ENCODE results near the gene FLT4.
"Not testable (repeated sequence)": the region's sequence is repeated elsewhere in the genome, so short reads cannot be mapped to it uniquely, and the experiment has no call there.

Gene FLT4

GRCh38 chr5:180649297-180650039 lies at the start of gene FLT4:
Gene FLT4 (minus strand): TSS chr5:180649600. CDS start chr5:180649545, 55 bp downstream.
- DNase-seq: no peak

GRCh38 chr5:180699042-180699441 lies 49.6 kb upstream of the FLT4 start:
- no peak for DNase-seq

- DNase-seq: no peak
These were observed 46.7 kb upstream of the FLT4 start for GRCh38 chr5:180696116-180696515.

DNA sequence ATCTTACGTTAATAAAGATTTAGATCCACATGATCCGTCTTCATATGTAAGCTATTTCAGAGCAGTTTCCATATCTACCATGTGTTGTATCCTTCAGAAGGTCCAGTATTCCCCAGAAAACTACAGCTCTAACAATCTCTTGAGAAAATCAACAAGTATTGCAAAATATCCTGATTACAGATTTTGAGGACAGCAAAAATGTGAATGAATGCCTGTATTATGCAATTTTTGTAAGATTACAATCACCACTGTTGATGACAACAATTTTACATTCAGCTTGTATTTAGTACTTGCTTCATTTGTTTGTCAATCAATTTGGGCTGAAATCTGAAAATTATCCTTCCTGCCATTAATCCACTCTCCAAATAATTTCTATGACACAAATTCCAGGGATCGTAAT lies 43.0 kb upstream of the FLT4 start:
- no peak for DNase-seq

GRCh38 chr5:180691046-180691445 lies 41.6 kb upstream of the FLT4 start:
- no peak for DNase-seq

DNA sequence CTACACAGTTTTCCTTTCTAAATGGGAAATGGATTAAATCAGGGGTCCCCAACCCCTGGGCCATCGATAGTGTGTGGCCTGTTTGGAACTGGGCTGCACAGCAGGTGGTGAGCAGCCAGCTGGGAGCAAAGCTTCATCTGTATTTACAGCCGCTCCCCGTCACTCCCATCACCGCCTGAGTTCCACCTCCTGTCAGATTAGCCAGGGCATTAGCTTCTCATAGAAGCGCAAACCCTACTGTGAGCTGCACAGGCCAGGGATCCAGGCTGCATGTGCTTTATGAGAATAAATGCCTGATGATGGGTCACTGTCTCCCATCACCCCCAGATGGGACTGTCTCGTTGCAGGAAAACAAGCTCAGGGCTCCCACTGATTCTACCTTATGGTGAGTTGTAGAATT lies 41.2 kb upstream of the FLT4 start:
- no peak for DNase-seq

DNA sequence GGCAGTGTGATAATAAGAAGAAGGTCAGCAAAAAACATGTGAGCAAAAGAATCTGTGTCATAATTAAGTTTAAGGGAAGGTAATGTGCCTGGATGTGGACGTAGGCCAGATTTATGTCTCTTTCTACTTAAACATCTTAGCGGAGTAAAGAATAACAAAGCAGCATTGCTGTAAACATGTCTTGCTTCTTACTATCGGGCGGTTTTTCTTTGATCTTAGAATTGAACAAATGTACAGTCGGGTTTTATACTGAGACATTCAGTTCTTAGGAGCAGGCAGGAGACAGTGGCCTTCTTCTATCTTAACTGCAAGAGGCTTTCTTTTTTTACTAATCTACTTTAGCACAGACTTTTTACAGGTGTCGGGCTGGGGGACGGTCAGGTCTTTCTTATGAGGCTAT lies 40.4 kb upstream of the FLT4 start:
- no peak for DNase-seq

GRCh38 chr5:180689071-180689694 lies 39.8 kb upstream of the FLT4 start:
- DNase-seq: no peak

- no peak for DNase-seq
These were observed 39.1 kb upstream of the FLT4 start for GRCh38 chr5:180688330-180689070.

DNA sequence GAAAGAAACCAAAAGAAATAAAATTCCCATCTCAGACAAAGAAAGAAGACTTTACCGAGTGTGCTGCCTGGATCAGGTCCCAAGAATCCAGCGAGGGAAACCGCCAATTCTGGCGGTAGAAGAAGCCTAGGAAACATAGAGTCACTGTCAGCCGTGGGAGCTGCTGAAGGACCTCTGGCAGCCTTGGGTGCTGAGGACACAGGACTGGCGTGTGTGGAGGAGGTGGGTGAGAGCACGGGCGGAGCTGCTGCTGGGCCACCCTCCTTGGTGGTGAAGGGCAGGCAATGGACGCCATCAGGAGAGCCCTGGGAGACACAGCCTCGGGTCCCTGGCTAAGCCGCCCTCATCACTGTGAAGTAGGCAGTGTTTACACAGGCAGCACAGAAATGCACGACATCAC lies 37.4 kb upstream of the FLT4 start:
- not testable (repeated sequence) for DNase-seq

DNA sequence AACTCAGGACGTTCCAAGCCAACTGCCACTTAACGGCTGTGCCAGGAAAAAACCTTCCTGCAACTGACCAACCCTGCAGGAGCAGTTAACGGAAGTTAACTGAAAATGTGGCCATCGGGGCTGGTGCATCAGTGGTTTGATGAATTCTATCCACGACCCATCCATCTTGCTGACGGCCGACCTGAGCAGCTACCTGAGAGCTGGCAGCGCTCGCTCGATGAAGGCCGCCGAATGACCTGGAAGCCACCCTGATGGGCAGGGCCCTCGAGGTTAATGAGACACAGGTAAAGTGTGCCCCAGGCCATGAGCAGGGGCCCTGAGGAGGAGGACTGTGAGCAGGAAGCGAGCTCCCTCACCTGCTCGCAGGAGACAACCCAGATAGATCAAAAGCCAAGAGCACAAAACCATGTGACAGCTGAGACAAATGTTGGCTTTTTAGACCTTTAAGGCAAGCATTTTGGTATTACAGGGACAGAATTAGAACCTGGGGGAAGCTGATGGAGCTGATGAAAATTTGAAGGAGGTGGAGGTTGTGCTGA lies 35.3 kb upstream of the FLT4 start:
- DNase-seq: no peak

- no peak for DNase-seq
These were observed 34.0 kb upstream of the FLT4 start for GRCh38 chr5:180683220-180683922.

- DNase-seq: no peak
These were observed 33.2 kb upstream of the FLT4 start for GRCh38 chr5:180682560-180682959.

DNA sequence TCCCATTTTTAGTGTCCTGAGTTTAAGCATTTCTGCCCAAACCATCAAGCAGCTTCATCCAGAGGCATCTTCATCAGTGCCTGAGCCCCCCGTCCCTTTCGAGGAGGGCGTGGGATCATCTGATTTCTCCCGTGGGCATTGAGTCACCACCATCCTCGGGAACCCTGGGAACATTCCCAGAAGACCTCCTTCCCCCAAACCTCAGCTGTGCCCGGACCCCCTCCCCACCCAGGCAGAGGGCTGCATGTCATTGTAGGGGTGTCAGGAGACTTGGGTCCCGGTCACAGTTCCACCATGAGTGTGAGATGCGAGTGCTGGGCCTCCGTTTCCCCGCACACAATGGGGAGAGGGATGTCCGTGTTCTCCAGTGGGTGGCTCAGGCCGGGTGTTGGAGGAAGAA lies 32.6 kb upstream of the FLT4 start:
- DNase-seq: not testable (repeated sequence)

GRCh38 chr5:180678319-180678718 lies 28.9 kb upstream of the FLT4 start:
- DNase-seq: not testable (repeated sequence)

- no peak for DNase-seq
These were observed 25.7 kb upstream of the FLT4 start for GRCh38 chr5:180675036-180675635.

GRCh38 chr5:180674090-180674475 lies 24.7 kb upstream of the FLT4 start:
- DNase-seq: not testable (repeated sequence)

- DNase-seq: no peak
These were observed 24.1 kb upstream of the FLT4 start for GRCh38 chr5:180673371-180674089.

GRCh38 chr5:180671958-180672524 lies 22.6 kb upstream of the FLT4 start:
- DNase-seq: not testable (repeated sequence)

DNA sequence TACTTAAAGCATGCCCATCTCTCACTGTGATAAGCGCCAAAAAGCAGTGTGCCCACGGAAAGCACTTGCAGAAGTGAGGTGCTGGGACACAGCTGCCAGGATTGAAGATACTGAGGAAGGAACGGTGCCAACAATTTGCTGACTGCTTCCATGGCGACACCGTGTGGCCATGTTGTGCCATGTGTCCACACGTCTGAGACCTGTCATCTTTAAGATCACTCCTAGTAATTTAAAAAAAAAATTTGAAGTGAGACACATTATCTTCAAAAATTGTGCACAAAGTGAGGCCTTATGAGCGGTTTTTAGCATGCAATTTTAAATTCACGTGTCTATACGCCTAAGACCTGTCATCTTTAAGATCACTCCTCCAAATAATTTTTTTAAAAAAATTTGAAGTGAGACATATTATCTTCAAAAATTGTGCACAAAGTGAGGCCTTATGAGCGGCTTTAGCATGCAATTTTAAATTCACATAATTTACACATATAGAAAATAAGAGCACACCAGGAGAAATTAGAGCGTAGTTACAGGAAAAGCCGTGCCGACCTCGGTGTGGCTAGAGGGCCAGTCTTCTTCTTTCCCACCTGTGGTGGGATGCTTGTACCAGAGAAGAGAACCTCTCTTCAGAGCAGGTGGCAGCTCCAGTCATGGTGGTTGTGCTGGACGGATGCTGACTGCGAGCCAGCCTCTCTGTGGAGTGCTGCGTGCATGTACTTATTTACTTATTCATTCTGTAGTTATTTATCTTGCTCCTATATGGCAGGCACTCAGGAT lies 21.4 kb upstream of the FLT4 start:
- peak; percentile 33 for DNase-seq

DNA sequence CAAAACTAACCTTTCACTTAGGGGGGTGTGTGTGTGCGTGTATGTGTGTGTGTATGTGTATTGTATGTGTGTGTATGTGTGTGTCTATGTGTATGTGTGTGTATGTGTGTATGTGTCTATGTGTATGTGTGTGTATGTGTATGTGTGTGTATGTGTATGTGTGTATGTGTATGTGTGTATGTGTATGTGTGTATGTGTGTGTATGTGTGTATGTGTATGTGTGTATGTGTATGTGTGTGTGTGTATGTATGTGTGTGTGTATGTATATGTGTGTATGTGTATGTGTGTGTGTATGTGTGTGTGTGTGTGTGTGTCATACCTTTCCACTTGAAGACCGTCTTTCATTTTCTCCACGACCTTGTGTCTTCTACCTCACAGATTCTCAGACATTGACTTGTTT lies 20.8 kb upstream of the FLT4 start:
- DNase-seq: no peak

All from activated T-cell treated with anti-CD3 and anti-CD28 coated beads for 4 hours (primary cell).